HG03442 (cell line): Measurements from ENCODE around the gene MAP1LC3B2.

Experiments used
- ATAC-seq: cut with Tn5 transposase; IDR thresholded peaks from one replicate; pipeline ENCODE4 v1.9.1; 2021; ENCODE audit warnings: mild to moderate bottlenecking, moderate library complexity; ENCODE audit not compliant: unreplicated experiment

MAP1LC3B2 gene

GRCh38 chr12:116610971-116611541, 51.9 kb downstream of the MAP1LC3B2 start:
- ATAC-seq, result no peak

DNA sequence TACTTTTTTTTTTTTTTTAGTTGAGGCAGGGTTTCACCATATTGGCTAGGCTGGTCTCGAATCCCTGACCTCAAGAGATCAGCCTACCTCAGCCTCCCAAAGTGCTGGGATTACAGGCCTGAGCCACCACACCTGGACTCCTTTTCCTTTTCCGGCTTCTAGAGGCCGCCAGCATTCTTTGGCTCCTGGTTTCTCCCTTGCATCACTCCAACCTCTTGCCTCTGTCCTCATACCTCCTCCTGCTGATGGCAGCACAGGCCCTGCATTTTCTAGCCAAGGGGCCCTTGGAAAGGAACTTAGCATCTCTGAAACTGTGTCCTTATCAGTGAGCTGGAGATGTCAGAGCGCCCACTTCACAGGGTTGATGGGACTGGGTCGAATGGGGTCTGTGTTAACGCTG, 53.3 kb downstream of the MAP1LC3B2 start:
- ATAC-seq, result no peak

GRCh38 chr12:116613256-116613655, 54.1 kb downstream of the MAP1LC3B2 start:
- ATAC-seq, result no peak

GRCh38 chr12:116614194-116614915, 55.2 kb downstream of the MAP1LC3B2 start:
- ATAC-seq, result no peak

DNA sequence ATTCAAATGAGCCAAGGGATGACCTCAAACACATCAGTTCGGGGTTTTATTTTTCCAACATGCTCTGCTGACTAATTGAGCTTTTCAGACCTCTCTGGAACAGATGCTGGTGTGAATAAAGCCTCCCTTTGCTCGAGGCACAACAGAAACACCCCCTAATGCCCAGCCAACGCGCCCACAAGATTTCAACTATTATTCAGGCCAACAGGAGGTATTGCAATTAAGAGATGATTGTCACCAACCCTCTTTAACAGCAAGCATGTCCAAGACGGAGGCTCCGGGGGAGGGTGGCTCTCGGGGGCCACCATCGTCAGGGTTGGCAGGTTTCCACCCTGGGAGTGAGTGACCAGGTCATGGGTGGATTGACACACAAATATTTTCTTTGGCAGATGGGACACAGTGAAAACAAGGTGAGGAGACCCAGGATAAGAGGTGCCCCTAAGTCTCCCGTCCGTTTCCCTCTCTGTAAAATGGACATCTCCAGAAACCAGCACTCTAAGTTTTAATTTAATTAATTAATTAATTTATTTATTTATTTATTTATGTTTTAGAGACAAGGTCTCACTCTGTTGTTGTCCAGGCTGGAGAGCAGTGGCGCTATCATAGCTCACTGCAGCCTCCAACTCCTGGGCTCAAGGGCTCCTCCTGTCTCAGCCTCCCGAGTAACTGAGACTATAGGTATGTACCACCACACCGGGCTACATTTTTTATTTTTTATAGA, 56.1 kb downstream of the MAP1LC3B2 start:
- ATAC-seq, result no peak

DNA sequence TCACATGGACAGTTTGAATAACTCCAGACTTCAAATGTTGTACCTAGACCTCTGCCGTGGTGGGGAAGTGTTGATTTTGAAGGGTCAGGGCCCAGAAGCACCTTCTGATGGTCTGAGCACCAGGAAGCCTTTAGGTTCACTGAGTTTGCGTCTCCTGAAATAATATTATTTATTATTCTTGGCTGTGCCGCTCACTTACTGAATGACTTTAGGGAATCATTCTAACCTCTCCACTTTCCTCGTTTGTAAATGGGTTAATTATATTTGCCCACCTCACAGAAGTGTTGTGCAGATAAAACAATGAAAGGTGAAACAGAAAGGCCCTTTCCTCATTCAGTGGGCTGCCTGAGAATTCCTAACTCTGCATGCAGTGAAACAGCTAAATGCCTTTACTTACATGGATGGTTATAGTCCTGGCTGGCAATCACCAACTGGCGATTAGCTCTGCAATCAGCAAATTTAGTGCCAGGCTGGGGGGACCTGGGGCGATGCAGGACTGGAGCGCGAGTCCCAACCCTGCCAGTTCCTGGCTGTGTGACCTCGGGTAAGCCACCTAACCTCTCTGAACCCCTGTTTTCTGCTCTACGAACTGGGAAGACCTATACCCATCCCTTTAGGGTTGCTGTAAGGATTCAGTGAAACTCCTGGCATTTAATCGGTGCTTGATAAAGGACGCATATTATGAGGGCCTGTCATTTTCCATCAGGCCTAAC, 57.5 kb downstream of the MAP1LC3B2 start:
- ATAC-seq, result no peak

- no peak for ATAC-seq
Measured at GRCh38 chr12:116619246-116619645, 60.1 kb downstream of the MAP1LC3B2 start.

DNA sequence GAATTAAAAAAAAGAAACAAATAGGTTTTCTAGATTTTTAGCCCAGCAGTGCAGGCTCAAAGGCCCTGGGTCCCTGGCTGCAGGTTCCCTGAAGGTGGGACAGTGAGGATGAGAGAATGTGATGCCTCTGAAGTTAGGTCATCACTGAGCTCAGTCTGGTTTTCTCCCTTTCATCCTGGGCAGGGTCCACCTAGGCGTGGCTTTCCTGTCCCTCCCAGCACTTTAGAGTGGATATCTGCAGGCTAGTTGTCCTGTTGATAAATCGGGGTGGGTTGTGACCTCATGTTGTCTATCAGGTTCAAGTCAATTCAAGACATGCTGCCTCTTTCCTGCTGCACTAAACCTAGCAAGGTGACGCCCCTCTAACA, 60.9 kb downstream of the MAP1LC3B2 start:
- ATAC-seq, result no peak

DNA sequence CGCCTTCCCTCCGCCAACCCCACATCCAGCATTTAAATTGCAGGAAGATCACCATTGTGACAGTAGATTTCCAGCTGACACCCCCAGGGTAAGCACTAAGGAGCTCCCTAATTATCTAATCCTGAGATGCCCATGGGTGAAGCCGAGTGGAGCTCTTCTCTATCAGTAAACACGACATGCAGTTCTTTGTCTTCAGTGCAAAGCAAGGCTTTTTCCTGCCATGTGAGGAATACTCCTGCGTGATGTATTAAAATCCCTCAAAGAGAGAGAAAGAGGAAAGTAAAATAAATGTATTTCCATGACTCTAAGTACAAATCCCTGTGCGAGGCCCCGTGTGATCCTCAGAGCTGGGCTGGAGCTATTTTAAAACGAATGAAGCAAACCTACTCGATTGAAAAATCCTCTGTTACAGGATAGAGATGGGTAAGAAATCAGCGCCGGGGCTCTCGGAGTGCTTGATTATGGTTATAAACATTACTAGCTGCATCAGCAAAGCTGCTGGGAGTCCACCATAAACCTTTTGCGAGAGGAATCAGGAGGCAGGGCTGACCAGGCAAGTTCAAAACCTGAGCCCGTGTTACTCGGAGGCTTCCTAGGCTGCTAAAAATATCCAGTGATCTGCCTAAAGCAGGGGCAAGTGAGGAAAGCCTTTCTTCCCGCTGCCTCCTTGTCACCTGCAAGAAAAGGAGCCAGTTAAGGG, 61.5 kb downstream of the MAP1LC3B2 start:
- ATAC-seq, result no peak

GRCh38 chr12:116621194-116621593, 62.0 kb downstream of the MAP1LC3B2 start:
- ATAC-seq, result no peak

DNA sequence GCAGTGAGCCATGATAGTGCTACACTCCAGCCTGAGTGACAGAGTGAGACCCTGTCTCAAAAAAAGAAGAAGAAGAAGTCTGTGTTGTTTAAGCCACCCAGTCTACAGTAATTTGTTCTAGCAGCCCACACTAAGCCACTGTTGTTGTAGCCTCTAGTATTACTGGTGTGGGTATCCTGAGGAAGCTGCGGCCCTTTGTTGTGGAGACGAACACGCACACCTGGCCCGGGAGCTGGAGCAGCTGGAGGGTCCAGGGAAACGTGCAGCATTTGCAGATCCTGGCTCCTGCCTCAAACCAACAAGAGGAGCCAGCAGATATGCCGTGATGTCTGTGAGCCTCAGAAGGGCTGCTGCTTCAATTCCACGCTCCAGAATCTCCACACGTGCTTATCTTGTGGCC, 65.3 kb downstream of the MAP1LC3B2 start:
- ATAC-seq, result no peak

DNA sequence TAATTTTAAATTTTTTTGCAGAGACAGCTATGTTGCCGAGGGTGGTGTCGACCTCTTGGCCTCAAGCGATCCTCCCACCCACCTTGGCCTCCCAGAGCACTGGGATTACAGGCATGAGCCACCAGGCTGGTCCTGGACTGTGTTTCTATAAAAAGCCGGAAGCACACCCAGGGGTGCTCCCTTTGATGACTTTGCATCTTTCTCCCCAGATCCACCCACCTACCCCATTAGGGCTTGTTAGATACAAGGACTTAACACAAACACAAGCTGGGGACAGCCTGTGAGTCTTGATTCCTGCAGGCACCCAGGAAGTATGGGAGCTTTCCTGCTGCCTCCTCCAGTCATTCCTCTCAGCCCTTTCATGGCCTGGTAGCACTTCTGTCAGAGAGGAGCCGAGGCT, 67.0 kb downstream of the MAP1LC3B2 start:
- ATAC-seq, result no peak
